SKM-1 (cell line): Measurements from ENCODE around the gene SLC4A4.

Experiments
- DNase-seq: peaks from one replicate; lab custom pipeline; 2025; ENCODE audit not compliant: unreplicated experiment; lab: John Stamatoyannopoulos, UW

The SLC4A4 gene

DNA sequence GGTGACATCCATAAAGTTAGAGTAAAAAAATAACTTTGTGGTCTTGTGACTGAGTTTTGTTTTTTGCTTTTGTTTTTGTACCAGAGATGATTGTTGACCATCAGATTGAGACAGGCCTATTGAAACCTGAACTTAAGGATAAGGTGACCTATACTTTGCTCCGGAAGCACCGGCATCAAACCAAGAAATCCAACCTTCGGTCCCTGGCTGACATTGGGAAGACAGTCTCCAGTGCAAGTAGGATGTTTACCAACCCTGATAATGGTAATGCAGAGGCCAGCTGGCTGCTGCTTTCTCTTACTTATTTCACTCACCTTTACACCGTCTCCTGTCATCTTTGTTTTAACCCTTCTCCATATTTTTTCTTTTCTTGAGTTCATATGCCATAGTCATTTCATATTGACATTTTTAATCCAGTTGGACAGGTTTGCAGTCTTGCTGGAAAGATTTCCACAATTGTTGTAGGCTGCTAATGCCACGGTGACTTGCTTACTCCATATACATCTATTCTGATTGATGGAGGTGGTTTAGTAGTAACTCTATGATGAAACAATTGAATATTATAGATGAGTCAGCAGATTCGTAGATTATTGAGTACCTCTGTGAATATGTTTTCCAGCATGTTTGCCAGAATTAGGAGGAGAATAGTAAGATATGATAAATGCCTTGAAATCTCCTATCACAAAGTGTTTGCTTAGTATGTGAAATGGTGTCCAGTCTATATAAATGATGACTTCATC lies 18.3 kb downstream of the SLC4A4 start:
- no peak for DNase-seq

GRCh38 chr4:71360844-71361243 lies 22.0 kb downstream of the SLC4A4 start:
- no peak for DNase-seq

- no peak for DNase-seq
Observed at GRCh38 chr4:71361476-71361875, 22.7 kb downstream of the SLC4A4 start.

GRCh38 chr4:71366766-71367165 lies 27.9 kb downstream of the SLC4A4 start:
- no peak for DNase-seq

DNA sequence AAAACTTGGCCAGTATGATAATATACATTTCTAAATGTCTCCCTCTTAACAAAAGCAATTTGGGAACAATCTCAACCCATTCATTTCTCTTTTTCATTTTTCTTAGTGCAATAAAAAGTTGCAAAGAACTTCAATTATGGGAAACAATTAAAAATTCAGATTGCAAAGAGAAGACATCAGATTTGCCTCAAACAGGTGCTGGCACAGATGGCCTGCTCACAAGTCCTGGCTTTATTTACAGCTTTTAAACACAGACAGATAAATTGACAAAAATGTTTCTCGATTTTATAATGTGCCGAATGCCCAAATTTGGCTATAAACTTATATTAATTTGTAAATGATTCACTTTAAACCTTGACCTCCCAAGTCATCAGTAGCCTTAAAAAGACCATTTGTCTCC lies 28.7 kb downstream of the SLC4A4 start:
- DNase-seq: no peak

GRCh38 chr4:71368906-71369305 lies 30.1 kb downstream of the SLC4A4 start:
- no peak for DNase-seq

GRCh38 chr4:71369536-71369935 lies 30.7 kb downstream of the SLC4A4 start:
- DNase-seq: no peak

DNA sequence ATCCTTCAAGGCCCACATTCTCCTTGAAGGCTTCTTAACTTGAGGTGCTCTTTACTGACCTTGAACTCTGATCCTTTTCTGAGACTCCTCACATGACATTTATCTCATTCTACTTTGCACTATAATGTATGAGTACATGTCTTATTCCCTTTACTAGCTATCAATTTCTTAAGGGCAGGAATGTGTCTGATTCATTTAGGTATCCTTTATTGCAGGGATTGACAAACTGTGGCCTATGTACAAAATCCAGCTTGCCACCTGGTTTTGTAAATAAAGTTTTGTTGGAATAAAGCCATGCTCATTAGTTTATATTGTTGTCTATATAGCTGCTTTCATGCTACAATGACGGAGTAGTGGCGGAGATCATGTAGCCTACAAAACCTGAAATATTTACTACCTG lies 36.7 kb downstream of the SLC4A4 start:
- no peak for DNase-seq

DNA sequence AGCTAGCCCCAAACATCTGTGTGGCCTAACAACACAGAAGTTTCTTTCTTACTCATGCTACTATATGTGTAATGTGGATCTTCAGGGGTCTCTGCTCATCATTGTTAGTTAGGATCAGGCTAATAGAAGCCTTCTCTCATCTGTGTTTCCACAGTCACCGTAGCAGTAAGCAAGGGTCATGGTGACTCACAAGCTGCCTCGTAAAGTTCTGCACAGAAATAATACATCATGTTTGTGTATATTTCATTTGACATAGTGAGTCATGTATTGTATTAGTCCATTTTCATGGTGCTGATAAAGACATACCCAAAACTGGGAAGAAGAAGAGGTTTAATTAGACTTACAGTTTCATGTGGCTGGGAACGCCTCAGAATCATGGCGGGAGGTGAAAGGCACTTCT lies 38.7 kb downstream of the SLC4A4 start:
- no peak for DNase-seq

GRCh38 chr4:71379126-71379525 lies 40.3 kb downstream of the SLC4A4 start:
- DNase-seq: no peak

- no peak for DNase-seq
Observed at GRCh38 chr4:71380788-71381187, 42.0 kb downstream of the SLC4A4 start.

GRCh38 chr4:71382125-71382899 lies 43.5 kb downstream of the SLC4A4 start:
- no peak for DNase-seq

- DNase-seq: no peak
Observed at GRCh38 chr4:71382900-71383560, 44.2 kb downstream of the SLC4A4 start.

GRCh38 chr4:71383984-71384383 lies 45.2 kb downstream of the SLC4A4 start:
- no peak for DNase-seq

DNA sequence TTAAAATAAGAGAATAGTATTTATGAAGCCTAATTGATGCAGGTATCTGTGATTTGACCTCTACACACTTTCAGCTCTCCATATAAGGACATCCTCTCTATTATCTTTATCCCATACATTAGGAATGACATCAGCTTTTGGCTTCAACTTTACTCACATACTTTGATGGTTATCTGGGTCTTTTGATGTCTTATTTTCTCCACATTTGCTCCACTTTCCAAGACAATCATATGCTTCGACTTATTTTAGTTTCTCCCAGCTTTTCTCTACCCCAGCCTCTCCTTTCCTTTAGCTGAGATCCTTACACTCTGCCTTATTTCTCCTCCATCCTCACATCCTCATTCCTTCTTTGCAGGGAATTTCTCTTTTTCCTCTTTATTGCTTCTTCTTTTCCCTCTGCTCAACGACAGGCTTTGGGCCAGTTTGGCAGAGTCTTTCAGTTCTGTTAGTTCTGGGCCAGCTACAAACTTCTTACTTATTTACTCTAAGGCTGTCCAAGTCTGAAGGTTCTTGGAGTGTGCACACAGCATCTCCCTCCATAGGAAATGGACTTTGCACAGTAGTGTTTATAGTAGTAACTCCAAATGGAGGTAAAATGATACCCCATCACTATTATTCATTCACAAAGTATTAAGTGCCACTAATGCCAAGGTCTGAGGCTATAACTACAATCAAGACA lies 50.5 kb downstream of the SLC4A4 start:
- no peak for DNase-seq

DNA sequence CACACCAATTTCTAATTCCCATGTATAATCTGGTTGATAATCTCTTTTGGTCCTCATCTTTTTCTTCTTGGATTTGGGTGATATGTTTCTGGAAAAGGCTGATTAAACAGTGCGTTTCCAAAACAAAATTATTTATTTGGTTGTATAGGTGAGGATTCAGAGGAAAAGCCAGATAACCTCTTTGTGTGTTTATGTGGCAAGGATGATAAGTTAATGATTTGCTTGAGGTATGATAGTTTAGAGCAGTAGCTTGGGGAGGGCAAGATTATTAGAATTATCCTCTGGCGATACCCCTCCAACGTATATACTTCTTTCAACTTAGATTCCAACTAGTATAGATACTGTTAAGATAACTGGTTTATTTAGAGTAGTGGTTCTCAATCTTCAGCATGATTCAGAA lies 53.3 kb downstream of the SLC4A4 start:
- no peak for DNase-seq

DNA sequence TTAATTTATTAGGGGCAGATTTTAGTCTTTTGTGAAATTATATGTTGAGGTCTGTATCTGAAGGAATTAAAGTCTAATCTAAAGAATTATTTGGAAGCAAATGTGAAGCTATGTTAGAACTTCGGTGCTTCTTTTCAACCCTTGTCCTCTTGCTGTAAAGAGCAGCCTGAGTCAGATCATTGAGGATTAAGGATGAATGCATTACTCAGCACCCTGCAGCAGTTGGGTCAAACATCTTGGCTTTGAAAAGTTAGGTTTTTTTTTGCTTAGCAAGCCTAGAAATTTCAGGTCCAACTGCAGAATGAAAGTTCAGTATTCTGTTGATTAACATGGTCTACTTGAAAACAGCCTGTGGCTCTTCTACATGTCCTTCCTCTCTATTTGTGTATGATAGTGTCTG lies 57.6 kb downstream of the SLC4A4 start:
- no peak for DNase-seq

- DNase-seq: no peak
Observed at GRCh38 chr4:71400810-71401209, 62.0 kb downstream of the SLC4A4 start.

DNA sequence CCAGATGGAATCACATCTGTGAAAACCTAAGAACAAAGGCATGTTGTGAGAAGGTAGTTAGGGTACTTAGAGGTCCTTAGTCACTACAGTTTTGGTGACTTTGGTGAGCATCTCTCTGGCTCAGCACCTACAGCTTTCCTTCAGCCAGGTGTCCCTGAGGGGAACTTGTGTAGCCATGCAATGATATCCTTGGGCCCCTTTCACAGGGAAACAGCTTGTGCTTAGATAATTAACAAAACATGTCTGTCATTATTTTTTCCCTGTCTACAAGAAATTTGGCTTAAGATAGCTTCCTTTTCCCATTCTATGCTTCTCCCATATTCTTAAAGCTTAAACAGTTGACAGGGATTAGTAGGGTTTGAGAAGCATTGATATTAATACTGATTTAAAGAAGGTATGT lies 63.8 kb downstream of the SLC4A4 start:
- no peak for DNase-seq

GRCh38 chr4:71404049-71404448 lies 65.2 kb downstream of the SLC4A4 start:
- DNase-seq: no peak

DNA sequence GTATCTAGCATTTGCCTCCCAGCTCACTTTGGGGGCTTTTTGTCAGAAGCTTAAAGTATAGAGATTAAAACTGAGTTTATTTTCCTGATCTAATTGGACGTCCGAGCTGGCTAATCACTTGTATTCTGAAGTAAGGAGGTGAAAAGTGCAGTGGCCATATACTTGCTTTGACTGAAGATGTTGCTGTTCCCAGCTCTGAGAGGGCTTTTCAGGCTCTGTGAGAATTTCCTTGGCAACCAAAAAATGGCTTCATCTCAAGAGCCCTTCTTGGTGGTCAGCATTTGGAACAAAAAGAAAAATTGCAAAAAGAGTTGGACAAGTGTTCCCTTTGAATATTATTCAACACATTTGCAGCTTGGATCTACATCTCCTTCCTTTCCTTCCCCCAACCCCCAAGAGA lies 67.0 kb downstream of the SLC4A4 start:
- DNase-seq: no peak
